SK-N-SH (cell line): ENCODE data around the gene GATA2. TPM values are rescaled to one million over a fixed set of nuclear protein-coding genes. Genes with fewer than 3 reads are reported as not detected.
A peak's percentile ranks its signal among the peaks of the same experiment; 100 is the strongest.

ENCODE experiments used
- CTCF ChIA-PET: fragments of 300-600, 350-600 bp; formaldehyde crosslinking; extraction: SDS; loops from one replicate; lab custom pipeline; 2021; lab: Yijun Ruan, JAX
- POLR2A ChIA-PET: fragments of 350-600 bp; sonication (Branson Sonifier 250); formaldehyde crosslinking; extraction: SDS; loops from one replicate; lab custom pipeline; 2020; ENCODE audit warnings: antibody characterized with exemption, inconsistent platforms; lab: Yijun Ruan, JAX
- DNase-seq: peaks from one replicate; pipeline ENCODE4 v3.0.0; 2012
- H2AFZ ChIP-seq: fragments of 200-600 bp; sonication (generic); 2 replicates; pipeline ENCODE4 v1.8.1; 2016; ENCODE audit warnings: antibody characterized with exemption, mild to moderate bottlenecking, low read depth
- H3F3A ChIP-seq: fragments of 200-600 bp; sonication (generic); replicated peaks from 2 replicates; pipeline ENCODE3; 2016; ENCODE audit warnings: antibody characterized with exemption, mild to moderate bottlenecking; ENCODE audit not compliant: insufficient read depth
- H3K27ac ChIP-seq, 2 experiments: fragments of 200-500 bp in 1 of 2; fragments of 200-600 bp in 1 of 2; sonication (Bioruptor generic) in 1 of 2; sonication (generic), shearing (Covaris generic) in 1 of 2; 2 replicates each; pipeline versions ENCODE4 v1.5.1 to v1.6.1; 2014 to 2016; ENCODE audit warnings: low read depth in 2 of 2, inconsistent platforms in 1 of 2, low read length in 1 of 2, mild to moderate bottlenecking in 1 of 2, mixed read lengths in 1 of 2
- H3K27me3 ChIP-seq: fragments of 200-600 bp; sonication (generic), shearing (Covaris generic); 2 replicates; pipeline ENCODE4 v1.6.1; 2016; ENCODE audit warnings: mixed run types; ENCODE audit not compliant: insufficient read depth
- H3K36me3 ChIP-seq, 2 experiments: fragments of 200-500 bp in 1 of 2; fragments of 200-600 bp in 1 of 2; sonication (Bioruptor generic) in 1 of 2; sonication (generic) in 1 of 2; replicated peaks in 1 of 2; 2 replicates each; pipeline versions ENCODE3 to v1.5.1; 2014 to 2016; ENCODE audit warnings: low read length in 1 of 2, mild to moderate bottlenecking in 1 of 2; ENCODE audit not compliant: insufficient read depth in 2 of 2, control insufficient read depth in 1 of 2
- H3K4me1 ChIP-seq, 2 experiments: fragments of 200-500 bp in 1 of 2; fragments of 200-600 bp in 1 of 2; sonication (Bioruptor generic) in 1 of 2; sonication (generic), shearing (Covaris generic) in 1 of 2; 2 replicates each; pipeline versions ENCODE4 v1.5.1 to v1.6.1; 2014 to 2016; ENCODE audit warnings: low read depth in 1 of 2, low read length in 1 of 2, mixed run types in 1 of 2; ENCODE audit not compliant: insufficient read depth in 2 of 2, control insufficient read depth in 1 of 2
- H3K4me2 ChIP-seq: fragments of 200-600 bp; sonication (generic), shearing (Covaris generic); 2 replicates; pipeline ENCODE4 v1.6.1; 2017; ENCODE audit warnings: mixed run types
- H3K4me3 ChIP-seq, 2 experiments: fragments of 200-500 bp in 1 of 2; fragments of 200-600 bp in 1 of 2; sonication (Bioruptor generic) in 1 of 2; sonication (generic), shearing (Covaris generic) in 1 of 2; 2 replicates each; pipeline versions ENCODE4 v1.5.1 to v1.8.1; 2014 to 2016; ENCODE audit warnings: low read depth in 2 of 2, inconsistent platforms in 1 of 2, low read length in 1 of 2, mild to moderate bottlenecking in 1 of 2, mixed read lengths in 1 of 2, moderate library complexity in 1 of 2
- H3K79me2 ChIP-seq: fragments of 200-600 bp; sonication (generic); 2 replicates; pipeline ENCODE4 v1.8.1; 2017; ENCODE audit warnings: mild to moderate bottlenecking; ENCODE audit not compliant: insufficient read depth
- H3K9ac ChIP-seq: fragments of 200-600 bp; sonication (generic); 2 replicates; pipeline ENCODE4 v1.6.1; 2017; ENCODE audit warnings: mixed run types
- H3K9me2 ChIP-seq: fragments of 200-600 bp; sonication (generic); 2 replicates; pipeline ENCODE4 v1.6.1; 2017; ENCODE audit warnings: mixed run types
- H3K9me3 ChIP-seq: fragments of 200-600 bp; sonication (generic); 2 replicates; pipeline ENCODE4 v1.6.1; 2017; ENCODE audit warnings: mixed run types, mild to moderate bottlenecking, moderate library complexity
- H4K20me1 ChIP-seq: fragments of 200-600 bp; sonication (generic); 2 replicates; pipeline ENCODE4 v1.6.1; 2017; ENCODE audit warnings: mild to moderate bottlenecking, mixed run types; ENCODE audit not compliant: insufficient read depth
- ELF1 ChIP-seq: IDR thresholded peaks from 2 replicates; pipeline ENCODE4 v1.4.0; 2012
- EP300 ChIP-seq, 2 experiments: IDR thresholded peaks; 2 replicates each; pipeline versions ENCODE4 v1.4.0 to v1.6.1; 2012; ENCODE audit warnings: borderline replicate concordance in 1 of 2, low read depth in 1 of 2, low read length in 1 of 2
- FOSL2 ChIP-seq: IDR thresholded peaks from 2 replicates; pipeline ENCODE4 v1.4.0; 2012; ENCODE audit warnings: low read depth, mild to moderate bottlenecking, moderate library complexity, borderline replicate concordance
- FOXJ3 ChIP-seq: sonication (generic); formaldehyde crosslinking; IDR thresholded peaks from 2 replicates; pipeline ENCODE4 v1.5.1; 2020; ENCODE audit warnings: mild to moderate bottlenecking, missing genetic modification reagents
- FOXM1 ChIP-seq: IDR thresholded peaks from 2 replicates; pipeline ENCODE4 v1.4.0; 2012; ENCODE audit warnings: low read depth, mild to moderate bottlenecking
- GABPA ChIP-seq: IDR thresholded peaks from 2 replicates; pipeline ENCODE4 v1.4.0; 2012; ENCODE audit warnings: low read depth, mild to moderate bottlenecking
- IRF3 ChIP-seq: fragments of 150-350 bp; IDR thresholded peaks from 2 replicates; pipeline ENCODE4 v1.6.1; 2016; ENCODE audit warnings: mild to moderate bottlenecking, low read depth, low read length
- MAX ChIP-seq: IDR thresholded peaks from 2 replicates; pipeline ENCODE4 v1.4.0; 2012; ENCODE audit warnings: low read depth
- MEF2A ChIP-seq: IDR thresholded peaks from 2 replicates; pipeline ENCODE4 v1.4.0; 2012; ENCODE audit warnings: low read depth, borderline replicate concordance
- NFIC ChIP-seq: IDR thresholded peaks from 2 replicates; pipeline ENCODE4 v1.4.0; 2012; ENCODE audit warnings: borderline replicate concordance
- NRF1 ChIP-seq: IDR thresholded peaks from 2 replicates; pipeline ENCODE4 v1.6.1; 2012; ENCODE audit warnings: low read depth, mild to moderate bottlenecking, low read length
- PBX3 ChIP-seq: IDR thresholded peaks from 2 replicates; pipeline ENCODE4; 2012
- POLR2AphosphoS5 ChIP-seq: IDR thresholded peaks from 2 replicates; pipeline ENCODE4 v1.6.1; 2012; ENCODE audit warnings: low read depth, low read length
- RCOR1 ChIP-seq: fragments of 150-350 bp; IDR thresholded peaks from 2 replicates; pipeline ENCODE4 v1.6.1; 2017; ENCODE audit warnings: antibody characterized with exemption, low read length
- SMC3 ChIP-seq: IDR thresholded peaks from 2 replicates; pipeline ENCODE4 v1.6.1; 2012; ENCODE audit warnings: low read depth, low read length, improper control_type of control experiment
- TAF1 ChIP-seq: IDR thresholded peaks from 2 replicates; pipeline ENCODE4 v1.6.1; 2012; ENCODE audit warnings: low read depth, mild to moderate bottlenecking, low read length, moderate library complexity, borderline replicate concordance
- TCF12 ChIP-seq: IDR thresholded peaks from 2 replicates; pipeline ENCODE4 v1.4.0; 2012
- TEAD4 ChIP-seq: IDR thresholded peaks from 2 replicates; pipeline ENCODE4 v1.4.0; 2012; ENCODE audit warnings: mild to moderate bottlenecking, borderline replicate concordance; ENCODE audit not compliant: insufficient read depth
- USF2 ChIP-seq: fragments of 150-350 bp; IDR thresholded peaks from 2 replicates; pipeline ENCODE4 v1.6.1; 2017; ENCODE audit warnings: antibody characterized with exemption, low read length, low read depth, borderline replicate concordance
- WGBS: methylation state at CpG from one replicate; pipeline ENCODE4 v1.1.6; 2017; ENCODE audit warnings: low lambda C conversion rate; 5-methylcytosine and 5-hydroxymethylcytosine counted together
- polyA plus RNA-seq, 3 experiments: library from polyadenylated mRNA; depleted of rRNA; stranded (reverse); fragments of >200 nt; gene quantifications; 2 replicates each; pipeline ENCODE4 v1.2.3, GENCODE V29; 2012

GATA2 gene
- polyA plus RNA-seq, 1 of the 3 experiments (the other 2 are of a cell fraction), result 5.5 TPM

GRCh38 chr3:128434524-128434923 lies 58.5 kb downstream of the GATA2 start:
- no peaks in the 10 kb centered on the region for H3K27me3 ChIP-seq
- WGBS, result 54% methylated on average over 2 of the region's 2 CpGs
- POLR2A ChIA-PET, result interaction anchor here (0.9 to 2.2 kb wide), 11 partner anchors 22 to 62 kb away, joined by 3 to 9 read pairs (median 4); no protein-coding TSS in a partner anchor

GRCh38 chr3:128433837-128434165 lies 59.2 kb downstream of the GATA2 start:
- Histone ChIP-seq H3K4me3 (no peak overlapping the region), H3K9me3 (no peaks in the 10 kb centered on the region), H2AFZ (no peak overlapping the region), H3K9ac (no peak overlapping the region), H4K20me1 (no peaks in the 10 kb centered on the region), H3K4me1 (peaks cover 0 to 47% of the 10 kb centered on the region in 2 experiments; a peak in 1 of 4 replicates), H3K27ac (no peak overlapping the region), H3K36me3 (no peaks in the 10 kb centered on the region), H3F3A (peaks cover 3% of the 10 kb centered on the region), H3K79me2 (no peaks in the 10 kb centered on the region), H3K9me2 (no peaks in the 10 kb centered on the region), H3K27me3 (no peaks in the 10 kb centered on the region), H3K4me2 (no peak overlapping the region)
- no peak for DNase-seq
- 100% methylated on average over 1 of the region's 2 CpGs for WGBS
- TF ChIP-seq TEAD4 (no peak), PBX3 (no peak), USF2 (no peak), TAF1 (no peak), FOXJ3 (CRISPR knock-in tag) (no peak), MEF2A (no peak), EP300 (IDR thresholded peaks at IDR 0.05; ENCODE audit: borderline replicate concordance in 1 of 2, low read depth in 1 of 2, low read length in 1 of 2) (no peak), FOSL2 (no peak), SMC3 (no peak), TCF12 (no peak), FOXM1 (no peak), NFIC (no peak), ELF1 (no peak), IRF3 (no peak), GABPA (no peak), RCOR1 (no peak), MAX (no peak), POLR2AphosphoS5 (no peak), NRF1 (no peak)
- CTCF ChIA-PET, result interaction anchor here (1.5 to 3.6 kb wide), 6 partner anchors 7 to 207 kb away, joined by 4 to 18 read pairs (median 8); no protein-coding TSS in a partner anchor
- POLR2A ChIA-PET, result interaction anchor here (1.1 to 2.2 kb wide), 6 partner anchors 24 to 63 kb away, joined by 3 to 9 read pairs (median 6); no protein-coding TSS in a partner anchor

More at GRCh38 chr3:128434524-128434923, 58.5 kb downstream of the GATA2 start:
- Histone ChIP-seq H3K9me3 (no peaks in the 10 kb centered on the region), H3K9ac (no peak overlapping the region), H3K36me3 (no peaks in the 10 kb centered on the region), H3K4me3 (no peak overlapping the region), H3K27ac (peak overlapping the region in 1 of 2 experiments; percentile 85; a peak in 1 of 4 replicates), H3F3A (peaks cover 3% of the 10 kb centered on the region), H3K4me1 (peaks cover 0 to 49% of the 10 kb centered on the region in 2 experiments; a peak in 1 of 4 replicates), H2AFZ (no peak overlapping the region), H3K79me2 (no peaks in the 10 kb centered on the region), H3K9me2 (no peaks in the 10 kb centered on the region), H3K4me2 (no peak overlapping the region), H4K20me1 (no peaks in the 10 kb centered on the region)
- DNase-seq, result no peak
- CTCF ChIA-PET, result interaction anchor here (0.6 to 3.6 kb wide), 10 partner anchors 8 to 264 kb away, joined by 3 to 18 read pairs (median 5); no protein-coding TSS in a partner anchor
- TF ChIP-seq TAF1, result no peak
- TF ChIP-seq, all 33 proteins: peak for 0
